GM21737 (cell line): ENCODE data around the gene TFR2.

Source experiments
- ATAC-seq: cut with Tn5 transposase; IDR thresholded peaks from one replicate; pipeline ENCODE4 v1.9.1; 2021; ENCODE audit warnings: mild to moderate bottlenecking, moderate library complexity; ENCODE audit not compliant: unreplicated experiment

Gene TFR2

GRCh38 chr7:100654908-100655831 is 13.8 kb upstream of the TFR2 start:
- no peak for ATAC-seq

- no peak for ATAC-seq
Observed at GRCh38 chr7:100649826-100650565, 8.6 kb upstream of the TFR2 start.

- ATAC-seq, result no peak
Observed at GRCh38 chr7:100642534-100642907, 1.2 kb upstream of the TFR2 start.

GRCh38 chr7:100641860-100642533 is 645 bp upstream of the TFR2 start:
- ATAC-seq, result no peak

- ATAC-seq, result no peak
Observed at GRCh38 chr7:100640517-100641440, 573 bp downstream of the TFR2 start.

GRCh38 chr7:100639995-100640516 is 1.3 kb downstream of the TFR2 start:
- ATAC-seq, result no peak

- no peak for ATAC-seq
Observed at GRCh38 chr7:100632951-100633717, 8.2 kb downstream of the TFR2 start.

- ATAC-seq, result no peak
Observed at GRCh38 chr7:100630066-100630465, 11.3 kb downstream of the TFR2 start.

- no peak for ATAC-seq
Observed at GRCh38 chr7:100629117-100629716, 12.1 kb downstream of the TFR2 start.

- no peak for ATAC-seq
Observed at GRCh38 chr7:100627238-100627549, 14.2 kb downstream of the TFR2 start.

GRCh38 chr7:100626530-100627237 is 14.7 kb downstream of the TFR2 start:
- ATAC-seq, result peak; percentile 84

- no peak for ATAC-seq
Observed at GRCh38 chr7:100626055-100626454, 15.3 kb downstream of the TFR2 start.

- ATAC-seq, result no peak
Observed at GRCh38 chr7:100623951-100624824, 17.2 kb downstream of the TFR2 start.

- no peak for ATAC-seq
Observed at GRCh38 chr7:100621554-100621953, 19.8 kb downstream of the TFR2 start.

- no peak for ATAC-seq
Observed at GRCh38 chr7:100620804-100621203, 20.5 kb downstream of the TFR2 start.

GRCh38 chr7:100620239-100620638 is 21.1 kb downstream of the TFR2 start:
- no peak for ATAC-seq

GRCh38 chr7:100614308-100614861 is 27.0 kb downstream of the TFR2 start:
- no peak for ATAC-seq
